22Rv1 (cell line): Measurements from ENCODE around the gene SLC25A15.

Experiments
- H3K27ac ChIP-seq: fragments of 450-650 bp; 2 replicates; pipeline ENCODE4 v1.5.1; 2017
- CTCF ChIP-seq: fragments of 450-650 bp; IDR thresholded peaks from 2 replicates; pipeline ENCODE4 v1.5.1; 2017; ENCODE audit warnings: mild to moderate bottlenecking
- ZFX ChIP-seq: fragments of 450-650 bp; IDR thresholded peaks from 2 replicates; pipeline ENCODE4 v1.6.1; 2017; ENCODE audit warnings: antibody characterized with exemption, borderline replicate concordance

SLC25A15 gene

GRCh38 chr13:40794414-40795368, 5.3 kb downstream of the SLC25A15 start:
- no peak overlapping the region for H3K27ac ChIP-seq
- TF ChIP-seq CTCF (no peak), ZFX (no peak)

GRCh38 chr13:40796649-40797048, 7.2 kb downstream of the SLC25A15 start:
- no peak for TF ChIP-seq ZFX
- no peak for TF ChIP-seq CTCF
- no peak overlapping the region for H3K27ac ChIP-seq

- no peak overlapping the region for H3K27ac ChIP-seq
- TF ChIP-seq CTCF (no peak), ZFX (no peak)
Measured at GRCh38 chr13:40798380-40798779, 9.0 kb downstream of the SLC25A15 start.

- no peak for TF ChIP-seq ZFX
- H3K27ac ChIP-seq, result no peak overlapping the region
Measured at GRCh38 chr13:40799508-40799907, 10.1 kb downstream of the SLC25A15 start.

GRCh38 chr13:40800559-40800958, 11.1 kb downstream of the SLC25A15 start:
- TF ChIP-seq CTCF, result no peak
- no peak for TF ChIP-seq ZFX
- H3K27ac ChIP-seq, result no peak overlapping the region

- H3K27ac ChIP-seq, result no peak overlapping the region
- TF ChIP-seq CTCF (no peak), ZFX (no peak)
Measured at GRCh38 chr13:40801255-40802217, 12.1 kb downstream of the SLC25A15 start.

GRCh38 chr13:40803316-40803715, 13.9 kb downstream of the SLC25A15 start:
- TF ChIP-seq CTCF (no peak), ZFX (no peak)
- no peak overlapping the region for H3K27ac ChIP-seq
